ENCODE measurements around the gene MAP2K7. TPM values are rescaled to one million over a fixed set of nuclear protein-coding genes. Genes with fewer than 3 reads are reported as not detected.
A peak's percentile ranks its signal among the peaks of the same experiment; 100 is the strongest.

Gene MAP2K7
- total RNA-seq, 1 donor from 2014 or later, result 9.6 TPM

DNA sequence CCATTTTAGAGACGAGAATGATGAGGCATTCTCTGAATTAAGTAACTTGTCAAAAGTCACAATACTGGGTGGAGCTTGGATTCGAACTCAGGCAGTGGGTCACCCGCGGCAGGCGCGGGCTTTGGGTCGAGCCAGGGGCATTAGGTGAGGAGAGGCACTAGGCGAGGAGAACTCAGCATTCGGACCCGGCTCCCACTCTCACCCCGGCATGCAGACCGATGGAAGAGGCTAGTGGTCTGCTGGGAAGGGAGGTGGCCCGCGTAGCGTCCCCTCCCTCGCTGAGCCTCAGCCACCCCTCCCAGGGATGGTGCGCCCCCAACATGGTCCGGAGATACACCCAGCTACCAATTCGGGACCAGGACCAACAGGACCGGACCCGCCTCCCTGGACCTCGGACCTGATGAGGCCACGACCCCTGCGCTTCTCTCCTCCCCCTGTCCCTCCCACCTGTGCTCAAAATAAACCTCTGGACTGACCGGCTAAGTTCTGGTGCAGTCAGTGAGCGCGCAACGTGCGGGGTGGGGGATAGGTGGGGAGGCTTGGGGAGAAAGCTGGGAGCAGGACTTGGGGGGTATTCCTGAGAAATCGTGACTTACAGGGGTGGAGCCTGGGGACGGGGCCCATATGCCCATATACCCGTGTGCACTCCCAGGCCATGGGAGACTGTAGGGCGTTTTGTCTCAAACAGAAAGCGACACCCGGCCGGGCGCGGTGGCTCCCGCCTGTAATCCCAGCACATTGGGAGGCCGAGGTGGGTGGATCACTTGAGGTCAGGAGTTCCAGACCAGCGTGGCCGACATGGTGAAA lies 15.1 kb downstream of the MAP2K7 start:
- DNase-seq (ENCODE audit: low spot score), result no peak

DNA sequence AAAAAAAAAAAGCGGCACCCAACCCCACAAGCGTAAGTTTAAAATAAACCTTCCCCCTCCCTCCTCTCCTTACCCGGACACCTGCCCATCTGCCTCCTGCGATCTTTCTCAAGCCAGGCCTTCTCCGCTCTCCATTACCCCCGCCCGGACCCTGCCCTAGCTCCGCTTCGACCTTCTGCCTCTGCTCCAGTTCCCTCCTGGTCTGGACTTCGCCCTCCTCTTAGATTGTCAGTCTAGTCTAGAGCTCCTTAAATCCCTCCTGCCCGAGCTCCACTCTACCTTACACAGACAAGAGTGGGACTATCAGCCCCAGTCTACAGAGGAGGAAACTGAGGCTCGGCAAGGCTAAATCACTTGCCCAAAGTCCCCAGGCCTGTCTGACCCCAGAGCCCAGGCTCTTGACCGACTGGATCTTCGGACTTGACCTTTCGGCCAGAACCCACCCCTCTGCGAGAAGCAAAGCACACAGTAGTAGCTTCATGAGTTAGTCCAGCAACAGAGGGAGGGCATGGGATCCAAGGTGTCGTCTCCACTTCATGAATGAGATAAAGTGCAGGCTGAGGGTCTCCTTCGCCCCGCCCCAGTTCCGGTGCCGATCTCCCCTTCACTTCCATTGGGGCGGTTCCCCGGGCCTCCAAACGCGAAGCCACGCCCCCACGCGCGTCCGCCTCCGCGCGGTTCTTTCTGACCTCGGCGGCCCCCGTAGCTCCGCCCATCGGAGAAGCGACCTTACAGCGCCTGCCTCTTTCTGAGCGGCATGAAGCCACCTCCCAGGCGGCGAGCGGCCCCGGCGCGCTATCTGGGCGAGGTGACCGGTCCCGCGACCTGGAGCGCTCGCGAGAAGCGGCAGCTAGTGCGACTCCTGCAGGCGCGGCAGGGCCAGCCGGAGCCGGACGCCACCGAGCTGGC lies 16.2 kb downstream of the MAP2K7 start, which contains the start of gene SNAPC2:
Gene SNAPC2 (plus strand): TSS at position 729 of the 909 bp plus-strand sequence. CDS start 29 bp downstream, at position 758.
- DNase-seq (ENCODE audit: low spot score), result peak; percentile 96

DNA sequence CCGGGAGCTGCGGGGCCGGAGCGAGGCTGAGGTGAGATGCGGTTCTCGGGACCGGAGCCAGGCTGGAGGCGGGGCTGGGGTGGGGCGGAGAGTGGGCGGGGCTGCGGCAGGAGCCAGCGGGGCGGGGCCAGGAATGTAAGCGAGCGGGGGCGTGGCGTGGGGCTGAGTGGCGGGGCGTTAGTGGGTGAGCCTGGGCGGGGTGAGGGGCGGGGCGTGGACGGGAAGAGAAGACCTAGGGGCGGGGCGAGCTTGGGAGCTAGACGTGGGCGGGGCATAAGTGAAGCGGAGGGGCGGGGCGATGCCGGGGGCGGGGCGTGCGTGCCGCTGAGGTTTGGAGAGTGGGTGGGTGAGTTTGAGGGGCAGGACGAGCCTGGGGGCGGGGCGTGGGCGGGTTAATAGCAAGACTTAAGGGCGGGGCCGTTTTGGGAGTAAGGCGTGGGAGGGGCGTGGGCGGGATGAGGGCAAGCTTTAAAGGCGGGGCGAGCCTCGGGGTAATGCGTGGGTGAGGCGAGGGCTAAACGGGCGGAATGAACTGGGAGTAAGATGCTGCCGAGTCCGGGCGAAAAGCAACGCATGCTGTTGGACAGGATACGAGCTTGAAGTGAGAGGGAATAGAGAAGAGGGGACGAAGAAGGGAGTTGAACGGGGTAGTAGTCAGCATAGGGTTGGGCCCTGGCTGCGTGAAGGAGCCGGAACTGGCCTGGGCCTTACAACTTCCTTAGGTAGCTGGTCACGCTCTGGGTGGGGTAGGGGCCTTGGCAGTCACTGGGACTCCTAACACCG lies 17.0 kb downstream of the MAP2K7 start:
- DNase-seq (ENCODE audit: low spot score), result peak; percentile 98

DNA sequence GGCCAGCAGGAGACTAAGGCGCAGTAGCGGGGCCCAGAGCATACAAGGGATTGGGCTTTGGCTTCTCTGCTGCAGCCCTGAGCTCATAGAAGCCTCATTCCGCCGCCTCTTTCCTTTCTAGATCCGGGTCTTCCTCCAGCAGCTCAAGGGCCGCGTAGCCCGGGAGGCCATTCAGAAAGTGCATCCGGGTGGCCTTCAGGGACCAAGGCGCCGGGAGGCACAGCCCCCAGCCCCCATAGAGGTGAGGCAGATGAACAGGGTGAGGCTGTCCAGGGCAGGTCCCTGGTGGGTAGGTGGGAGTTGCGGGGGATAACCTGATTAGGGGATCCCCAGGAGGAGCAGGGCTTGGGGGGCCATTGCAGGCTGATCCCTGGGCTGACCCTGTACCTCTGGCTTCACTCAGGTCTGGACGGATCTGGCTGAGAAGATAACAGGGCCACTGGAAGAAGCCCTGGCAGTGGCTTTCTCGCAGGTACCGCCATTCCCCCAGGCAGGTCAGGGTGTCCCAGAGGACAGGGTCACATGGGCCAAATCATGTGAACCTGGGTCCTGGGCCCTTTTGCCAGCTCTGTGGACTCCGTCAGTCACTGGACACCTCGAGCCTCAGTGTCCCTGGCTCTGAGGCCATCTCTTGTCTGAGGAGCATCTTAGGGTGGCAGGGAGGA lies 17.8 kb downstream of the MAP2K7 start:
- no peak for DNase-seq (ENCODE audit: low spot score)

DNA sequence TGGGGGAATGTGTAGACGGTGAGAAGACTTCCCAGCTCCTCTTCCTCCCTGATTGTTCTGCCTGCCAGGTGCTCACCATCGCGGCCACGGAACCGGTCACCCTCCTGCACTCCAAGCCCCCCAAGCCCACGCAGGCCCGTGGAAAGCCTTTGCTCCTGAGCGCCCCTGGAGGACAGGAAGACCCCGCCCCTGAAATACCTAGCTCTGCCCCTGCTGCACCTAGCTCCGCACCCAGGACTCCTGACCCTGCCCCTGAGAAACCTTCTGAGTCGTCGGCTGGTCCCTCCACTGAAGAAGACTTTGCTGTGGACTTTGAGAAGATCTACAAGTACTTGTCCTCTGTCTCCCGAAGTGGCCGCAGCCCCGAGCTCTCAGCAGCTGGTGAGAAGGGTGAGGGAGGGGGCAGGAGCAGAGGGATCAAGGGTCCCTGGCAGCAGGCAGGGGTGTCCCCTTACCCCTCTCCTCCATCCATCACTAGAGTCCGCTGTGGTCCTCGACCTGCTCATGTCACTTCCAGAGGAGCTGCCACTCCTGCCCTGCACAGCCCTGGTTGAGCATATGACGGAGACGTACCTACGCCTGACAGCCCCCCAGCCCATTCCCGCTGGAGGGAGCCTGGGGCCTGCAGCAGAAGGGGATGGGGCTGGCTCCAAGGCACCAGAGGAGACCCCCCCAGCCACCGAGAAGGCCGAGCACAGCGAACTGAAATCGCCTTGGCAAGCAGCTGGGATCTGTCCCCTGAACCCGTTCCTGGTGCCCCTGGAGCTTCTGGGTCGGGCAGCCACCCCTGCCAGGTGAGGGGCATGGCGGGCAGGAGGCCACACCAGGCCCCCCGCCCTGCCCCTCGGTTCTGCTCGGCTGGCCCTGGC lies 18.5 kb downstream of the MAP2K7 start:
- no peak for DNase-seq (ENCODE audit: low spot score)

DNA sequence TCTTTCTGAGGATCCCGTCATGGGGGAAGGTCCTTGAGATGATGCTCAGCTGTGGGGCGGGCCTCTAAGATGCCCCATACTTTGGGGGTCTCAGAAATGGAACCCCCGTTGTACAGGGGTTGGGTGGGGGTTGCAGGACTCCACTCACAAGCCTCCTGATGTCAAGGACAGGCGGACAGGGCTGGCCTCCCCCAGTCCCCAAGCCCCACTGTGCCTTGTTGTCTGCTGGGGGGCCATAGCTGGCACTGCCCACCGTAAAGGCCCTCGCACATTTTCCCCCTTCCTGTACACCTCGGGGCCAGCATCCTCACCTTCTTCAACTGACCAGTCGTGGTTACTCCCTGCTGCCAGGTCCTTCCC lies 19.1 kb downstream of the MAP2K7 start:
- DNase-seq (ENCODE audit: low spot score), result no peak

DNA sequence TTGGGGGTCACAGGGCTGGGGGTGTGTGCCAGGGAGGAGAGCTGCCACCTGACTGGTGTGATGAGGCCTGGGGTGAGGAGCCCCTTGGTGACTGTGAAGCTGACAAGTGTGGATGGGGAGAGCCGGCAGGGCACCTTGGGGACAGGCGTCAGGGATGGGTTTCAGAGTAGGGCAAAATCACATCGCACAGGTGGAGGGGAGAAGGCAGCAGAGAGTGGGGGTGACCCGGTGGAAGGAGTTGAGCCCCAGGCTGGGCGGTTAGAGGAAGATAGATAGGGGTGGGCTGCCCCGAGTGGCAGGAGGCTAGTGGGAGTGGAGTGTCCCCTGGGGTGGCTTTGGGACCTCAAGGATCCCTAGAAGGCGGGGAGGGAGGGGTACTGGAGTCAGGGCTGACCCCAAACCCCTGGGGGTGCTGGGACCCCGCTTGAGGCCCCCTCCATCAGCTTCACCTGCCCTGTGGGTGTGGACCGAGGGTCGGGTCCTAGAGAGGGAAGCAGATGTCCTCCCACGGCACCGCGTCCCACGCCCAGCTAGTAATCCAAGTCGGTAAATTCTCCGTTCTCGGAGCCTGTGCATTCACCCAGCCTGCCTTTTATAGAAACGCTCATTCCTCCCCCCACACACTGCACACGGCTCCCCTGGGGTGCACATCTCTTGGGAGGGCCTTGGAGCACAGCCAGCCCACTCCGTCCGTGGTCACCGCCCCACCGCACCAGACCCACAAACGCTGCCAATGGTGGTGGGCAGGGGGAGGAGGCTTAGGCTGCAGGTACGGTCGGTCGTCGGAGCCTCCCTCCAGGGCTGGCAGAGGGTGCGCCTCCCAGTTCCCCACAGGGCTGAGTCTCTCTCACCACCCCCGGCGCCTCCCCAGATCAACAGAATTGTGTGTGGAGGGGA lies 19.9 kb downstream of the MAP2K7 start:
- DNase-seq (ENCODE audit: low spot score), result no peak

DNA sequence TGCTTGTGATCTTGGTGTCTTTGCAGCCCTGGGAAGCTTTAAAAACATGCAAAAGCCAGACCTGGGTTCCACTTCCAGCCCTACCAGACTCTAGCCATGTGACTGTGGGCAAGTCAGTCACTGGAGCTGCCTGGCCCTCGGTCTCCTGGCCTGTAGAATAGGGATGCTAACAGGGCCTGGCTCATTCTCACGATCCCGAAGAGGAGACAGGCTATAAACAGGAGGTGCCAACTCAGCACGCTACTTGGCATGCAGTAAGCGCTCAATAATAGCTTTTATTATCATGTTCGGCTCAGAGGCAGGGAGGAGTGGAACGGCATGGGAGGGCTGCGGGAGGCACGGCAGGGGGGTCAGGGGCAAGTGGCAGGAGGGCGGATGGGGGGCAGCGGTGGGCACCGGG lies 20.6 kb downstream of the MAP2K7 start:
- DNase-seq (ENCODE audit: low spot score), result no peak

DNA sequence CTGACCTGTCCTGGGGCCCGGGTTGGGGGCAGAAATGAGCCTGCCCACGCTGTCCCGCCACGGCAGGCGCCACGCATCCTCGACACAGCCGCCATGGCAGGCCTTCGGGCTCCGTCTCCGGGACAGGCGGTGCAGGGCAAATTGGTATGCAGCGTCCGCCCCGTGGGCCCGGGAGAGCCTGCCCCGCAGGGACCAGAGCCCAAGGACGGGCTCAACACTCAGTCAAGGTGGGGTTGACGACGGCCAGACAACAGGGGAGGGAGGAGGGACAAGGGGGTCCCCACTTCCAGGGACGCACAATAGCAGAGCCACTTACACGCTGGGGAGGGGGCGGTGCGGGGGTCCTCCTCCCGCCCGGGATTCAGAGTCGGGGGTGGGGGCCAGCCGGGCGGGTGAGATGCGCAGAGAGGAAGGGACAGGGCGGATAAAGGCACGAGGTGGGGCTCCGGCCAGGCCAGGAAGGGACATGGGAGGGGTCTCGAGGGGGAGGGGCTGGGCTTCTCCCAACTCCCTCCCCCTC lies 21.0 kb downstream of the MAP2K7 start:
- no peak for DNase-seq (ENCODE audit: low spot score)

DNA sequence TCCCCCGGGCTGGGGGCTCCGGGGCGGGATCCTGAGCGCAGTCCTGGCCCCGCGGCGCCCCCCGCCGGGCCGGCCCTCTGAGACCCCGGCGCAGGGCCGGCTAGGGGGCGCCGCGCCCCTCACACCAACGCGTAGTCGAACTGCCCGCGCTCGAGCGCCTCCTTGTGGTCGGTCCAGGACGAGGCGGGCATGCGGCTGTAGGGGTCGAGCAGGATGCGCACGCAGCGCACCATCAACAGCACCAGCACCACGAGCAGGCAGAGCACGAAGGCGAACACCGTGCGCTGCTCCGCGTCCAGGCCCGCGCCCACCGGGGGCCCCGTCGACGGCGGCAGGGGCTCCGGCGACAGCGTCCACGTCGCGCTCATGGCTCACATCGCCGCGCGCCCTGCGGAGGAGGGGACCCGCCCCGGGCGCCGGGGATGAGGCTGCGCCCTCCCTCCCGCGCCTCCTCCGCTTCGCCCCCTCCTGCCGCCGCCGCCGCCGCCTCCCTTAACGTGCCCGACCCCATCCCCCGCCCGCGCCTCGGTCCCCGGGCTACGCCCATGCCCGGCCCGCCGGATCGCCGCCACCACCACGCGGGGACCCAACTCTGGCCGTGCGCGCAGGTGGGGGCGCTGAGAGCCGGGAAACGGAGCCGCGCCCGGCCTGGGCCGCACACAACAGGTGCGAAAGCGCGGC lies 21.6 kb downstream of the MAP2K7 start:
- DNase-seq (ENCODE audit: low spot score), result peak; percentile 66

DNA sequence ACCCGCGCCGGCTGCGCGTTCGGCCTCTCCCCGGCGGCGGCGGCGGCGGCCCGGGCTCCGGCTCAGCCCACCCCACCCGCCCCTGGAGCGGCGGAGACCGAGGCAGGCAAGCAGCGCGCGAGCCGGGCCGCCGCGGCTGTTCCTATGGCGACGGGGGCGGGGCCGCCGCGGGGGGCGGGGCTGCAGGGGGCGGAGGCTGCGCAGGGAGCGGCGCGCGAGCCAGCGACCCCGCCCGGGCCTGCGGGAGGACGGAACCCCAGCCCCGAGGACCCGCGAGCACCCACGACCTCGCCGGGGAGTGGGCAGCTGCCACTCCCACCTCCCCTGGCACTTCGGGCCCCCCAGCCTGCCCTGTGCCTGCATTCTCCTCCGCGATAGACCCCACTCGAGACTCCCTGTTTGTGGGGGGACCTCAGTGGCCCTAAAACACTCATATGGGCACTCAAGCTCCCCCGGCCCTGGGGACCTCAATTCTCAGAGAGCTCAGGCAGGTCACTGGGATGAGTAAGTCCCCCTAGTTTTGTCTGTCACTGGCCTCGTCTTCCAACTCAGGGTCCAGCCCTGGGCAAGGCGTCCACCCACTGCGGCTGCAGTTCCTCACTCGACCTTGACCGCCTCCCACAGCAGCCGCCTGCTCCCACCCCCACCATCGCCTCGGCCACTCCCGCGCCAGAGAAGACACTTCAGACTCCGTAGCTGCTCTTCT lies 22.5 kb downstream of the MAP2K7 start, which contains the start of gene CTXN1:
Gene CTXN1 (minus strand): TSS at position 115 of the 706 bp plus-strand sequence. CDS start 597 bp downstream, outside the sequence.
- no peak for DNase-seq (ENCODE audit: low spot score)

DNA sequence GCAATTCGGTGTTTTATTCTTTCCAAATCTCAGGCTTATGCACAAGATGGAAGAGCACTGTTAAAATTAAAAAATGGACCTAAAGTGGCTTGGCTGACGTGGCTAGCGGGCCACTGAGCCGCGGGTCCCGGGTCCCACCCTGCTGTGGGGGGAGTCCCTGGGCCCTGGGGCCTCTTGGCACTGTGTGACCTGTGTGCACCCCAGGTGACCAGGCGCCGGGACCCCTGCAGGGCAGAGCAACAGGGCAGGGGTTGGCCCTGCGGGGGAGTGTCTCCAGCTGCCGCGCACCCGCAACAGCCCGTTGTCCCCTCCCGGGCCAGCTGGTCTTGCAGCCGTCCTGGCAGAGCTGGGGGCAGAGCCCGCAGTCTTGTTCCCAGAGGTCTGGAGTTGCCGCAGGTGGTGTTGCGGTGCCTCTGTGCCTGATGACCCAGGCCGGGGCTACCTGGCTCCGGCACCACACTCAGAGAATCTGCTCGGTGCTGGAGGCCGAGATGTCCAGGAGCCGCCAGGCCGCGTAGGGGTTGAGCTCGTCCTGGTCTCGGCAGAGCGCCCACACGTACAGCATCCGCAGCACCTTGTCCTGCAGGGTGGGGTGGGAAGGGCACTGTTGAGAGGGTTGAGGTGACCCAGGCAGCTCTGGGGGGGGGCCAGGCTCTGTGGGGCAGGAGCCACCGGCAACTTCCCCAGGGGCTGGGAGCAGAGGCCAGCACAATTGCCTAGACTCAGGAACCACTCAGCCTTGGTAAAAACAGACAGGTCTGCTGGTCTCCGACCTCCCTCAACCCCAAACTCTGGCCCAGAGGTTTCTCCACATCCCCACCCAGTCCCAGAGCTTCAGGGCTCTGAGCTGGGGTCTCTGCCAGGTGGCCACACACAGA lies 23.3 kb downstream of the MAP2K7 start:
- DNase-seq (ENCODE audit: low spot score), result no peak

DNA sequence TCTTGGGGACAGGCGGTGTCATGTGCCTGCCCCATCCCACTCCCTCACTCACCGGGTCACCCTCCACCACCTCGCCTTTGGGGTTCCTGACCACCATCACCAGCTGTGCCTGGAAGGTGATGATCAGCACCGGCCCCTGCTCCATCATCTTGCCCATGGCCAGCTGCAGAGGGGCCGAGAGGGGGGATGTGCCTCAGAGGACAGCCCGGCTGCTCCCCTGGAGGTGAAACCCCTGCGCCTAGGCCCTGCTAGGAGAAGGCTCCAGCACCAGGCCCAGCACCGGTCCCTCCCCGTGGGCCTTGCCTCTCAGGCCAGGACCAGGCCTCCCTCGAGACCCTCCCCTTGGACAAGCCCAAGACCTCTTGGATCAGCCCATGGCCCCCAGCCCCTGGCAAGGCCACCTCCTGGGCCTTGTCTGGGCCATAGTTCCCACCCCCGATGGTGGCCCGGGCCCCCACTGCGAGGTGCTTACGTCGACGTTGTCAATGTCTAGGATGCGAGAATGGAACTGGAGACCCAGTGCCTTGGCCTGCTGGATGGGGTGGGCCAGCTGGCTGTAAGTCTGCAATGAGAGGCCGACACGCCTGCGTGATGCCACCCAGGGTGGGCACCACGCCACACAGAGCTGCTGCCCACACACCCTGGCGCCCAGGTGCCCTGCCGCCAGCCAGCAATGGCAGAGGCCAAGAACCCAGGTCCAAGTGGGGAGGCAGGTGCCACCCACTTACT lies 24.1 kb downstream of the MAP2K7 start:
- DNase-seq (ENCODE audit: low spot score), result no peak

DNA sequence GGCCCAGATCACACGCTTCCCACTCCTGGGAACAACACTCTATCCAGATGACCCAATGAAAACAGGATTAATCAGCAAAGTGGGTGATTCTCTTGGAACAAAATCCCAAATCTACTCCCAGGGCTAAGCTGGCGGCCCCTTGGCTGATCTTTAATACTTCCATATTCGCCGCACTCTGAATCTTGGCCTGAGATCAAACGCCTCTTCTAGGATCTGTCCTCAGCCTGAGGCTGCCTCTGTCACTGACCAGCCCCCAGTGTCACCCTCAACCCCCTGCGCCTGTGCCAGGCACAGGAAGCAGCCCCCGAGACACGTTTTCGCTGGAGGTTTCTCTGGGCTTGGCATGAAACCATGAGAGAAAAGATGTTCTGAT lies 24.6 kb downstream of the MAP2K7 start:
- no peak for DNase-seq (ENCODE audit: low spot score)

DNA sequence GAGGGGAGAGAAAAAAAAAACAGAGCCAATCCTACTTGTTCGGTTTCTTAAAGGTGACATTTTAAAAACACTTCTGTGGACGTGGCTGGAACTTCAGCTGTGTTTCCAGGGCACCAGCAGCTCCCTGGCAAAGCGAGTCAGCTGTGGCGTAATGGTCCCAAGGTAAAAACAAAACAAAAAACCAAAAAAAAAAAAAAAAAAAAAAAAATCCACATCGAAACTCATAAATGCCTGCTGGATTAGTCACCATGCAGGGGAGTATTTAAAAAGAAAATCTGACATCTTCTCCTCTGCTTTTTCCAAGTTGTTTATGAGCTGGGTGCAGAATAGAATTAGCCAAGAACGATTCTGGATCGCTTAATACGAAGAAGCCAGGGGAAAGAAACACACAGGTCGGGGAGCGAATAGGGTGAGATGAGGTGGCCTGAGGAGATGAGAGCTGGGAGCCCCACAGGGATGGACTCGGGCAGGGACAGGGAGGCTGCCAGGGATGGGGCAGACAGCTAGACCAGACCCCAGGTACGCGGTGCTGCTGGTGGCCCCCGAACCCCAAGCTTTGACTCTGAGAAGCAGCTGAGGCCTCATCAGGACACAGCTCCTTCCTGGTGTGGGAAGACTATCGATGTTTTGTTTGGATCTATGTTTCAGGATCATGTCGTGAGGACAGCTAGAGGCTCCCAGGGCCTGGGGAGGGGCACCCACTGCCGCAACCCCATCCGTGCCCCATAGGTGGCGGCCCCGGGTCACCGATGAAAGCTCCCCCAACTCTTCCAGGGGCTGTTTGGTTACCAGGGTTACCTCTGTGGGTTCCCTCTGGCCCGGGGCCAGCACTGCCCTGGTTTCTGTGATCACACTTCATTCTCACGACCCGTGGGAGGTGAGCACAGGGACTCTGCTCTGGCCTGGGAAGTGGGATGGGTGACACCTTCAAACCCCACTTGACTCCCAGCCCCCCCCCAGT lies 25.3 kb downstream of the MAP2K7 start:
- DNase-seq (ENCODE audit: low spot score), result peak; percentile 63

Measured in umbilical cord (tissue), 2 donors.